ENCODE data around the gene GIT2.
A peak's percentile ranks its signal among the peaks of the same experiment; 100 is the strongest.

The GIT2 gene

GRCh38 chr12:109995686-109996482, at the start of gene GIT2:
TSS of gene GIT2 (minus strand) at chr12:109996368. CDS start at chr12:109996224, 144 bp downstream.
- Mint-ChIP-seq H3K4me1 (peaks cover 29 to 54% of the 10 kb centered on the region in 2 donors), H3K27ac (peak within 1 kb of the TSS; percentile 96)

GRCh38 chr12:110042264-110042663, 46.1 kb upstream of the GIT2 start:
- Mint-ChIP-seq H3K9me3 (no peaks in the 10 kb centered on the region), H3K27me3 (no peaks in the 10 kb centered on the region), H3K36me3 (peaks cover 30 to 31% of the 10 kb centered on the region in 2 donors), H3K4me3 (no peak overlapping the region), H3K27ac (peak overlapping the region; percentile 69), H3K4me1 (peaks cover 25 to 41% of the 10 kb centered on the region in 2 donors)
- no peak for ATAC-seq (replicated peaks)
- no peak for DNase-seq

More at GRCh38 chr12:109995686-109996482, at the start of gene GIT2:
- DNase-seq, result peak; percentile 95
- H3K9me3 Mint-ChIP-seq, result no peaks in the 10 kb centered on the region
- H3K4me3 Mint-ChIP-seq, result peak within 1 kb of the TSS; percentile 97 to 98
- H3K36me3 Mint-ChIP-seq, result peaks cover 12% of the 10 kb centered on the region in 2 donors
- H3K27me3 Mint-ChIP-seq, result no peaks in the 10 kb centered on the region
- peak; percentile 82 to 83 for ATAC-seq (replicated peaks)

- H3K36me3 Mint-ChIP-seq, result peaks cover 55 to 56% of the 10 kb centered on the region in 2 donors
- ATAC-seq (replicated peaks) (peak; percentile 19 to 23), DNase-seq (no peak)
- peak overlapping the region; percentile 83 for H3K27ac Mint-ChIP-seq
- peak overlapping the region in 1 of 2 donors; percentile 13 for H3K4me3 Mint-ChIP-seq
- H3K27me3 Mint-ChIP-seq, result no peaks in the 10 kb centered on the region
- no peaks in the 10 kb centered on the region for H3K9me3 Mint-ChIP-seq
- peaks cover 27 to 46% of the 10 kb centered on the region in 2 donors for H3K4me1 Mint-ChIP-seq
Measured at GRCh38 chr12:110039085-110039807, 43.1 kb upstream of the GIT2 start.

GRCh38 chr12:110038741-110039084, 42.5 kb upstream of the GIT2 start:
- DNase-seq, result no peak
- H3K9me3 Mint-ChIP-seq, result no peaks in the 10 kb centered on the region
- no peak overlapping the region for H3K4me3 Mint-ChIP-seq
- H3K27me3 Mint-ChIP-seq, result no peaks in the 10 kb centered on the region
- peaks cover 58 to 61% of the 10 kb centered on the region in 2 donors for H3K36me3 Mint-ChIP-seq
- ATAC-seq (replicated peaks), result no peak
- no peak overlapping the region for H3K27ac Mint-ChIP-seq
- peaks cover 27 to 46% of the 10 kb centered on the region in 2 donors for H3K4me1 Mint-ChIP-seq

- H3K36me3 Mint-ChIP-seq, result peaks cover 59 to 61% of the 10 kb centered on the region in 2 donors
- no peaks in the 10 kb centered on the region for H3K27me3 Mint-ChIP-seq
- no peak overlapping the region for H3K4me3 Mint-ChIP-seq
- ATAC-seq (replicated peaks) (no peak), DNase-seq (no peak)
- no peaks in the 10 kb centered on the region for H3K9me3 Mint-ChIP-seq
- H3K27ac Mint-ChIP-seq, result no peak overlapping the region
- H3K4me1 Mint-ChIP-seq, result peaks cover 20 to 34% of the 10 kb centered on the region in 2 donors
Measured at GRCh38 chr12:110037315-110037714, 41.1 kb upstream of the GIT2 start.

- H3K4me1 Mint-ChIP-seq, result peaks cover 18 to 32% of the 10 kb centered on the region in 2 donors
- no peak overlapping the region for H3K4me3 Mint-ChIP-seq
- no peak for ATAC-seq (replicated peaks)
- DNase-seq, result no peak
- no peaks in the 10 kb centered on the region for H3K27me3 Mint-ChIP-seq
- H3K27ac Mint-ChIP-seq, result peak overlapping the region; percentile 69
- no peaks in the 10 kb centered on the region for H3K9me3 Mint-ChIP-seq
- H3K36me3 Mint-ChIP-seq, result peaks cover 56 to 60% of the 10 kb centered on the region in 2 donors
Measured at GRCh38 chr12:110035534-110036104, 39.5 kb upstream of the GIT2 start.

- Mint-ChIP-seq H3K27me3 (no peaks in the 10 kb centered on the region), H3K27ac (no peak overlapping the region), H3K36me3 (peaks cover 48 to 58% of the 10 kb centered on the region in 2 donors), H3K4me1 (peaks cover 8 to 15% of the 10 kb centered on the region in 2 donors), H3K4me3 (no peak overlapping the region), H3K9me3 (no peaks in the 10 kb centered on the region)
- ATAC-seq (replicated peaks) (no peak), DNase-seq (no peak)
Measured at GRCh38 chr12:110033888-110034287, 37.7 kb upstream of the GIT2 start.

- H3K4me3 Mint-ChIP-seq, result no peak overlapping the region
- ATAC-seq (replicated peaks), result no peak
- H3K4me1 Mint-ChIP-seq, result no peaks in the 10 kb centered on the region
- H3K27me3 Mint-ChIP-seq, result no peaks in the 10 kb centered on the region
- peak overlapping the region; percentile 22 for H3K27ac Mint-ChIP-seq
- no peak for DNase-seq
- H3K36me3 Mint-ChIP-seq, result peaks cover 27 to 52% of the 10 kb centered on the region in 2 donors
- no peaks in the 10 kb centered on the region for H3K9me3 Mint-ChIP-seq
Measured at GRCh38 chr12:110029290-110029815, 33.2 kb upstream of the GIT2 start.

GRCh38 chr12:110028323-110028722, 32.2 kb upstream of the GIT2 start:
- DNase-seq (no peak), ATAC-seq (replicated peaks) (no peak)
- Mint-ChIP-seq H3K9me3 (no peaks in the 10 kb centered on the region), H3K27ac (no peak overlapping the region), H3K36me3 (peaks cover 28 to 52% of the 10 kb centered on the region in 2 donors), H3K27me3 (no peaks in the 10 kb centered on the region), H3K4me1 (peaks cover 0 to 6% of the 10 kb centered on the region in 2 donors), H3K4me3 (no peak overlapping the region)

- no peak overlapping the region for H3K4me3 Mint-ChIP-seq
- ATAC-seq (replicated peaks) (no peak), DNase-seq (no peak)
- H3K4me1 Mint-ChIP-seq, result peaks cover 10% of the 10 kb centered on the region in 2 donors
- peaks cover 44 to 60% of the 10 kb centered on the region in 2 donors for H3K36me3 Mint-ChIP-seq
- no peaks in the 10 kb centered on the region for H3K9me3 Mint-ChIP-seq
- H3K27ac Mint-ChIP-seq, result peak overlapping the region; percentile 79
- no peaks in the 10 kb centered on the region for H3K27me3 Mint-ChIP-seq
Measured at GRCh38 chr12:110024051-110024450, 27.9 kb upstream of the GIT2 start.

- peak overlapping the region; percentile 79 for H3K27ac Mint-ChIP-seq
- ATAC-seq (replicated peaks) (no peak), DNase-seq (no peak)
Measured at GRCh38 chr12:110023059-110023980, 27.2 kb upstream of the GIT2 start.

GRCh38 chr12:110020956-110021355, 24.8 kb upstream of the GIT2 start:
- no peak overlapping the region for H3K27ac Mint-ChIP-seq
- peaks cover 10% of the 10 kb centered on the region in 2 donors for H3K4me1 Mint-ChIP-seq
- no peak overlapping the region for H3K4me3 Mint-ChIP-seq
- H3K27me3 Mint-ChIP-seq, result no peaks in the 10 kb centered on the region
- H3K9me3 Mint-ChIP-seq, result no peaks in the 10 kb centered on the region
- H3K36me3 Mint-ChIP-seq, result peaks cover 53 to 56% of the 10 kb centered on the region in 2 donors
- no peak for DNase-seq
- ATAC-seq (replicated peaks), result no peak

More at GRCh38 chr12:110023059-110023980, 27.2 kb upstream of the GIT2 start:
- Mint-ChIP-seq H3K36me3 (peaks cover 46 to 66% of the 10 kb centered on the region in 2 donors), H3K27me3 (no peaks in the 10 kb centered on the region), H3K4me3 (no peak overlapping the region), H3K9me3 (no peaks in the 10 kb centered on the region), H3K4me1 (peaks cover 10% of the 10 kb centered on the region in 2 donors)

GRCh38 chr12:110015132-110015531, 19.0 kb upstream of the GIT2 start:
- DNase-seq (no peak), ATAC-seq (replicated peaks) (peak in 1 of 2 donors; percentile 32)
- peak overlapping the region; percentile 79 for H3K27ac Mint-ChIP-seq
- H3K4me1 Mint-ChIP-seq, result peaks cover 30 to 47% of the 10 kb centered on the region in 2 donors
- no peaks in the 10 kb centered on the region for H3K9me3 Mint-ChIP-seq
- no peaks in the 10 kb centered on the region for H3K27me3 Mint-ChIP-seq
- H3K36me3 Mint-ChIP-seq, result peaks cover 43 to 56% of the 10 kb centered on the region in 2 donors
- H3K4me3 Mint-ChIP-seq, result peak overlapping the region in 1 of 2 donors; percentile 68

All from stimulated activated naive B cell treated with anti-CD40 and anti-IgM and Interleukin-4, amounts not matched to agents 10 μg/mL and 1 μg/mL and 100 μg/mL, for 72 hours (primary cell).